Lung (tissue), 12 donors: ENCODE measurements around the gene SPRN. TPM values are rescaled to one million over a fixed set of nuclear protein-coding genes. Genes with fewer than 3 reads are reported as not detected.
"Not testable (repeated sequence)": the region's sequence is repeated elsewhere in the genome, so short reads cannot be mapped to it uniquely, and the experiment has no call there.

Experiments
- ATAC-seq: fragments of 200-7000 bp; cut with Tn5 transposase; one replicate; pipeline ENCODE4 v1.9.1; 2020; ENCODE audit warnings: moderate number of reproducible peaks; ENCODE audit not compliant: insufficient read depth, low FRiP score
- DNase-seq, 3 donors: peaks; one replicate each; pipeline ENCODE4 v3.0.0-alpha.2; 2013 to 2017
- H3K27ac ChIP-seq, 2 donors: one replicate each; pipeline ENCODE4 v1.5.1; 2013; ENCODE audit warnings: mild to moderate bottlenecking in 2 of 2, moderate library complexity in 2 of 2, control low read depth in 1 of 2, inconsistent platforms in 1 of 2, low read depth in 1 of 2, low read length in 1 of 2
- H3K27me3 ChIP-seq, 3 donors: one replicate each; pipeline ENCODE4 v1.5.1; 2013; ENCODE audit warnings: low read length in 2 of 3; ENCODE audit not compliant: control insufficient read depth in 3 of 3, insufficient read depth in 3 of 3
- H3K36me3 ChIP-seq, 4 donors: one replicate each; pipeline ENCODE4 v1.5.1; 2013; ENCODE audit warnings: low read length in 4 of 4, mild to moderate bottlenecking in 1 of 4, moderate library complexity in 1 of 4; ENCODE audit not compliant: control insufficient read depth in 4 of 4, insufficient read depth in 4 of 4
- H3K4me1 ChIP-seq, 5 donors: one replicate each; pipeline ENCODE4 v1.5.1; 2013; ENCODE audit warnings: low read length in 5 of 5, mild to moderate bottlenecking in 2 of 5, moderate library complexity in 1 of 5; ENCODE audit not compliant: control insufficient read depth in 5 of 5, insufficient read depth in 5 of 5
- H3K4me3 ChIP-seq: one replicate; pipeline ENCODE4 v1.5.1; 2013; ENCODE audit warnings: mild to moderate bottlenecking, control low read depth, moderate library complexity
- H3K9ac ChIP-seq, 2 donors: one replicate each; pipeline ENCODE4 v1.5.1; 2013; ENCODE audit warnings: low read length in 2 of 2, control low read depth in 1 of 2; ENCODE audit not compliant: insufficient read depth in 1 of 2
- H3K9me3 ChIP-seq, 4 donors: one replicate each; pipeline ENCODE4 v1.5.1; 2013; ENCODE audit warnings: low read length in 3 of 4, mild to moderate bottlenecking in 1 of 4, moderate library complexity in 1 of 4; ENCODE audit not compliant: control insufficient read depth in 4 of 4, insufficient read depth in 3 of 4
- CTCF ChIP-seq: IDR thresholded peaks from 2 replicates; pipeline ENCODE4 v1.5.1; 2012; ENCODE audit warnings: mild to moderate bottlenecking; ENCODE audit errors: control extremely low read depth, extremely low read depth
- WGBS, 2 donors: extraction: QIAGEN DNeasy Blood & Tissue Kit; methylation state at CpG; one replicate each; pipeline ENCODE4 v1.1.7; 2013; 5-methylcytosine and 5-hydroxymethylcytosine counted together
- polyA plus RNA-seq, 2 donors: library from polyadenylated mRNA; stranded (reverse); fragments of 200-250 nt; gene quantifications; one replicate each; pipeline ENCODE4 v1.2.1, GENCODE V29; 2013
- total RNA-seq, 2 donors: library from RNA; depleted of rRNA in 1 of 2; stranded (reverse); fragments of >200 nt in 1 of 2; gene quantifications; one replicate each; pipeline ENCODE4 v1.2.1, GENCODE V29; 2014 to 2021
- donor health status: control.
- donor health status: control.
- donor health status: Bipolar disorder and iron deficiency.
- donor health status: healthy.
- donor health status: DM: yes; HTN: yes; CAD: no.

Gene SPRN
- total and polyA plus RNA-seq, 4 donors, result 0.11 to 0.34 (median 0.16) TPM

GRCh38 chr10:133440633-133441285, 16.3 kb upstream of the SPRN start:
- no peak overlapping the region for H3K9ac ChIP-seq
- H3K4me1 ChIP-seq, result no peaks in the 10 kb centered on the region
- TF ChIP-seq CTCF, result no peak
- no peaks in the 10 kb centered on the region for H3K27me3 ChIP-seq
- 95 to 96% methylated on average over 16 to 18 of the region's 18 CpGs for WGBS, 2 donors
- peaks cover 0 to 14% (median 2%) of the 10 kb centered on the region in 4 donors for H3K9me3 ChIP-seq
- no peak overlapping the region for H3K27ac ChIP-seq
- ATAC-seq (no peak), DNase-seq (no peak)
- H3K4me3 ChIP-seq, result no peak overlapping the region
- no peaks in the 10 kb centered on the region for H3K36me3 ChIP-seq

- DNase-seq, result no peak
- Histone ChIP-seq H3K9me3 (peaks cover 0 to 7% (median 2%) of the 10 kb centered on the region in 4 donors), H3K4me1 (no peaks in the 10 kb centered on the region), H3K4me3 (no peak overlapping the region), H3K9ac (no peak overlapping the region), H3K27ac (no peak overlapping the region), H3K27me3 (no peaks in the 10 kb centered on the region), H3K36me3 (no peaks in the 10 kb centered on the region)
- 91 to 92% methylated on average over 25 of the region's 25 CpGs for WGBS, 2 donors
- ATAC-seq, result no peak
- no peak for TF ChIP-seq CTCF
Measured at GRCh38 chr10:133439517-133440461, 15.4 kb upstream of the SPRN start.

GRCh38 chr10:133438711-133439273, 14.4 kb upstream of the SPRN start:
- TF ChIP-seq CTCF, result no peak

GRCh38 chr10:133432789-133433188, 8.4 kb upstream of the SPRN start:
- not testable (repeated sequence) for H3K9me3 ChIP-seq, H3K36me3 ChIP-seq, H3K4me1 ChIP-seq, DNase-seq, H3K27me3 ChIP-seq, H3K4me3 ChIP-seq, H3K27ac ChIP-seq, H3K9ac ChIP-seq
- 65 to 74% methylated on average over 7 to 11 of the region's 25 CpGs for WGBS, 2 donors
- peak; percentile 19 for ATAC-seq

More at GRCh38 chr10:133438711-133439273, 14.4 kb upstream of the SPRN start:
- Histone ChIP-seq H3K36me3 (no peaks in the 10 kb centered on the region), H3K4me1 (no peaks in the 10 kb centered on the region), H3K27ac (no peak overlapping the region), H3K4me3 (no peak overlapping the region), H3K9me3 (peaks cover 0 to 6% (median 2%) of the 10 kb centered on the region in 4 donors), H3K27me3 (no peaks in the 10 kb centered on the region), H3K9ac (no peak overlapping the region)
- 81 to 85% methylated on average over 11 of the region's 11 CpGs for WGBS, 2 donors
- DNase-seq (no peak), ATAC-seq (no peak)

GRCh38 chr10:133431888-133432613, 7.6 kb upstream of the SPRN start:
- 67 to 74% methylated on average over 6 of the region's 9 CpGs for WGBS, 2 donors
- not testable (repeated sequence) for DNase-seq, H3K9ac ChIP-seq, H3K9me3 ChIP-seq, H3K36me3 ChIP-seq, H3K4me1 ChIP-seq, ATAC-seq, H3K4me3 ChIP-seq, H3K27ac ChIP-seq, H3K27me3 ChIP-seq
